Neuronal stem cell (in vitro differentiated cells): Measurements from ENCODE around the gene MLLT3.

Experiments used
- DNase-seq: peaks from one replicate; pipeline ENCODE4 v3.0.0-alpha.2; 2013; ENCODE audit warnings: low spot score
- H2AFZ ChIP-seq: one replicate; pipeline ENCODE4 v1.6.1; 2013; ENCODE audit warnings: mild to moderate bottlenecking, low read length, inconsistent platforms
- H2AK5ac ChIP-seq: 2 replicates; pipeline ENCODE4 v1.6.1; 2013; ENCODE audit warnings: low read depth, mild to moderate bottlenecking, inconsistent platforms, low read length, moderate library complexity, mixed read lengths
- H2BK120ac ChIP-seq: 2 replicates; pipeline ENCODE4 v1.6.1; 2013; ENCODE audit warnings: low read depth, mild to moderate bottlenecking, inconsistent platforms, low read length, moderate library complexity, mixed read lengths
- H2BK12ac ChIP-seq: one replicate; pipeline ENCODE4 v1.6.1; 2013; ENCODE audit warnings: low read length, inconsistent platforms
- H2BK15ac ChIP-seq: 2 replicates; pipeline ENCODE4 v1.6.1; 2013; ENCODE audit warnings: mild to moderate bottlenecking, low read length, inconsistent platforms, mixed read lengths
- H2BK5ac ChIP-seq: one replicate; pipeline ENCODE4 v1.6.1; 2013; ENCODE audit warnings: inconsistent platforms, mild to moderate bottlenecking, low read length, moderate library complexity
- H3K14ac ChIP-seq: one replicate; pipeline ENCODE4 v1.6.1; 2013; ENCODE audit warnings: low read length, inconsistent platforms
- H3K18ac ChIP-seq: 2 replicates; pipeline ENCODE4 v1.6.1; 2013; ENCODE audit warnings: low read length, inconsistent platforms
- H3K23ac ChIP-seq: 2 replicates; pipeline ENCODE4 v1.6.1; 2013; ENCODE audit warnings: low read depth, mild to moderate bottlenecking, mixed read lengths, low read length, inconsistent platforms; ENCODE audit not compliant: poor library complexity
- H3K27ac ChIP-seq: replicated peaks from 3 replicates; pipeline ENCODE4 v1.5.1; 2013; ENCODE audit warnings: low read length, inconsistent platforms
- H3K27me3 ChIP-seq, 3 experiments: 2 replicates each; pipeline ENCODE4 v1.6.1; 2013; ENCODE audit warnings: low read length in 3 of 3, mild to moderate bottlenecking in 2 of 3, inconsistent platforms in 1 of 3, low read depth in 1 of 3, mixed read lengths in 1 of 3, moderate library complexity in 1 of 3; ENCODE audit not compliant: control insufficient read depth in 3 of 3, insufficient read depth in 3 of 3
- H3K36me3 ChIP-seq, 2 donors: replicated peaks in 1 of 2; 2 replicates each; pipeline ENCODE4 v1.6.1; 2013; ENCODE audit warnings: low read length in 2 of 2; ENCODE audit not compliant: control insufficient read depth in 2 of 2, insufficient read depth in 2 of 2
- H3K4ac ChIP-seq: 2 replicates; pipeline ENCODE4 v1.6.1; 2013; ENCODE audit warnings: inconsistent platforms, mild to moderate bottlenecking, low read length, moderate library complexity
- H3K4me1 ChIP-seq, 2 donors: 1 replicate in 1 of 2; 2 replicates in 1 of 2; pipeline ENCODE4 v1.6.1; 2013; ENCODE audit warnings: low read length in 2 of 2, low read depth in 1 of 2; ENCODE audit not compliant: control insufficient read depth in 2 of 2, insufficient read depth in 1 of 2
- H3K4me2 ChIP-seq: one replicate; pipeline ENCODE4 v1.6.1; 2013; ENCODE audit warnings: mild to moderate bottlenecking, low read length, inconsistent platforms; ENCODE audit not compliant: insufficient read depth, poor library complexity, severe bottlenecking
- H3K4me3 ChIP-seq, 2 donors: 2 replicates each; pipeline ENCODE4 v1.5.1; 2013; ENCODE audit warnings: low read length in 2 of 2, mild to moderate bottlenecking in 2 of 2, inconsistent platforms in 1 of 2, moderate library complexity in 1 of 2
- H3K79me1 ChIP-seq: one replicate; pipeline ENCODE4 v1.6.1; 2013; ENCODE audit warnings: low read depth, mild to moderate bottlenecking, inconsistent platforms, low read length, moderate library complexity
- H3K9ac ChIP-seq: one replicate; pipeline ENCODE4 v1.6.1; 2013; ENCODE audit warnings: mild to moderate bottlenecking, low read depth, low read length, inconsistent platforms; ENCODE audit not compliant: poor library complexity
- H3K9me3 ChIP-seq, 2 donors: replicated peaks in 1 of 2; 2 replicates each; pipeline versions ENCODE3 to v1.6.1; 2013; ENCODE audit warnings: low read length in 2 of 2, mild to moderate bottlenecking in 2 of 2, inconsistent platforms in 1 of 2, low read depth in 1 of 2, mixed read lengths in 1 of 2, moderate library complexity in 1 of 2; ENCODE audit not compliant: control insufficient read depth in 2 of 2, insufficient read depth in 1 of 2
- H4K8ac ChIP-seq: one replicate; pipeline ENCODE4 v1.6.1; 2013; ENCODE audit warnings: low read depth, mild to moderate bottlenecking, inconsistent platforms, low read length, moderate library complexity
- H4K91ac ChIP-seq: one replicate; pipeline ENCODE4 v1.6.1; 2013; ENCODE audit warnings: low read length, low read depth, mild to moderate bottlenecking, inconsistent platforms; ENCODE audit not compliant: poor library complexity
- WGBS, 2 donors: extraction: QIAGEN DNeasy Blood & Tissue Kit; methylation state at CpG; one replicate each; pipeline ENCODE4 v1.1.7; 2013; ENCODE audit warnings: missing lambda C conversion rate in 2 of 2, mixed read lengths in 1 of 2; ENCODE audit not compliant: insufficient read length in 2 of 2, insufficient replicate concordance in 1 of 2; ENCODE audit errors: extremely low coverage in 2 of 2; 5-methylcytosine and 5-hydroxymethylcytosine counted together

Gene MLLT3

DNA sequence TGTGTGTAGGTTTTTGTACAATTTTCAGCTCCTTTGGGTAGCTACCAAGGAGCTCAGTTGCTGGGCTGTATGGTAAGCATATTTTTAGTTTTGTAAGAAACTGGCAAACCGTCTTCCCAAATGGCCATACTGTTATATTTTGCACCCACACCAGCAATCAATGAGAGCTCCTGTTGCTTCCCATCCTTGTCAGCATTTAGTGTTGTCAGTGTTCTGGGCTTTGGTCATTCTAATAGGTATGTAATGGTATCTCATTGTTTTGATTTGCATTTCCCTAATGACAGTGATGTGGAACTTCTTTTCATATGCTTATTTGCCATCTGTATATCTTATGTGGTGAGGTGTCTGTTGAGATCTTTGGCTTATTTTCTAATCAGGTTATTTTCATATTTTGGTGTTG is 320.1 kb downstream of the MLLT3 start:
- Histone ChIP-seq H2AK5ac (no peak overlapping the region), H3K9ac (no peak overlapping the region), H2BK12ac (no peak overlapping the region), H2AFZ (no peak overlapping the region), H3K4me2 (no peak overlapping the region), H3K36me3 (no peaks in the 10 kb centered on the region), H4K91ac (no peak overlapping the region), H2BK5ac (no peak overlapping the region), H3K79me1 (no peaks in the 10 kb centered on the region), H3K14ac (no peak overlapping the region), H3K9me3 (peaks cover 0 to 7% of the 10 kb centered on the region in 2 donors), H2BK15ac (no peak overlapping the region), H3K4me1 (peaks cover 0 to 6% of the 10 kb centered on the region in 2 donors), H3K18ac (no peak overlapping the region), H3K4me3 (no peak overlapping the region), H3K23ac (no peak overlapping the region), H2BK120ac (no peak overlapping the region), H3K4ac (no peak overlapping the region), H3K27ac (no peak overlapping the region), H4K8ac (no peak overlapping the region), H3K27me3 (no peaks in the 10 kb centered on the region)
- no CpG with 5 or more reads among the region's 1 CpG for WGBS, 2 donors
- no peak for DNase-seq

GRCh38 chr9:20300430-20301115 is 321.7 kb downstream of the MLLT3 start:
- H3K4ac ChIP-seq, result no peak overlapping the region
- H3K14ac ChIP-seq, result no peak overlapping the region
- no peak for DNase-seq
- H4K91ac ChIP-seq, result no peak overlapping the region
- no peak overlapping the region for H3K27ac ChIP-seq
- H2BK15ac ChIP-seq, result no peak overlapping the region
- no peaks in the 10 kb centered on the region for H3K79me1 ChIP-seq
- H3K4me1 ChIP-seq, result peaks cover 0 to 6% of the 10 kb centered on the region in 2 donors
- no peaks in the 10 kb centered on the region for H3K36me3 ChIP-seq
- no peak overlapping the region for H3K18ac ChIP-seq
- no peak overlapping the region for H2AK5ac ChIP-seq
- H2AFZ ChIP-seq, result no peak overlapping the region
- no peak overlapping the region for H2BK120ac ChIP-seq
- H3K9me3 ChIP-seq, result peaks cover 0 to 7% of the 10 kb centered on the region in 2 donors
- no peak overlapping the region for H3K23ac ChIP-seq
- H2BK5ac ChIP-seq, result no peak overlapping the region
- no peak overlapping the region for H4K8ac ChIP-seq
- H3K9ac ChIP-seq, result no peak overlapping the region
- no CpG with 5 or more reads among the region's 2 CpGs for WGBS, 2 donors
- no peak overlapping the region for H3K4me3 ChIP-seq
- no peaks in the 10 kb centered on the region for H3K27me3 ChIP-seq
- H2BK12ac ChIP-seq, result no peak overlapping the region
- no peak overlapping the region for H3K4me2 ChIP-seq

GRCh38 chr9:20297646-20298084 is 324.6 kb downstream of the MLLT3 start:
- H3K9ac ChIP-seq, result no peak overlapping the region
- H3K27ac ChIP-seq, result no peak overlapping the region
- no peak overlapping the region for H2AFZ ChIP-seq
- DNase-seq, result no peak
- H2BK12ac ChIP-seq, result no peak overlapping the region
- peak overlapping the region; percentile 12 for H2AK5ac ChIP-seq
- no CpG with 5 or more reads among the region's 6 CpGs for WGBS, 2 donors
- H3K4me1 ChIP-seq, result peaks cover 0 to 7% of the 10 kb centered on the region in 2 donors
- no peak overlapping the region for H2BK120ac ChIP-seq
- no peak overlapping the region for H3K23ac ChIP-seq
- H3K14ac ChIP-seq, result no peak overlapping the region
- H3K4me2 ChIP-seq, result no peak overlapping the region
- H4K91ac ChIP-seq, result no peak overlapping the region
- peak overlapping the region; percentile 16 for H3K18ac ChIP-seq
- no peak overlapping the region for H2BK5ac ChIP-seq
- H3K36me3 ChIP-seq, result no peaks in the 10 kb centered on the region
- H3K27me3 ChIP-seq, result no peaks in the 10 kb centered on the region
- no peak overlapping the region for H3K4ac ChIP-seq
- no peak overlapping the region for H2BK15ac ChIP-seq
- H3K4me3 ChIP-seq, result no peak overlapping the region
- H4K8ac ChIP-seq, result no peak overlapping the region
- H3K79me1 ChIP-seq, result no peaks in the 10 kb centered on the region
- peaks cover 0 to 7% of the 10 kb centered on the region in 2 donors for H3K9me3 ChIP-seq

GRCh38 chr9:20295555-20295954 is 326.7 kb downstream of the MLLT3 start:
- no peak overlapping the region for H3K4ac ChIP-seq
- no peak for DNase-seq
- H3K9ac ChIP-seq, result no peak overlapping the region
- no peak overlapping the region for H4K91ac ChIP-seq
- H2BK5ac ChIP-seq, result no peak overlapping the region
- H2AFZ ChIP-seq, result no peak overlapping the region
- H3K4me2 ChIP-seq, result no peak overlapping the region
- H3K36me3 ChIP-seq, result no peaks in the 10 kb centered on the region
- no CpG with 5 or more reads among the region's 1 CpG for WGBS, 2 donors
- H3K27ac ChIP-seq, result no peak overlapping the region
- no peaks in the 10 kb centered on the region for H3K27me3 ChIP-seq
- H2AK5ac ChIP-seq, result no peak overlapping the region
- no peak overlapping the region for H3K4me3 ChIP-seq
- H3K14ac ChIP-seq, result no peak overlapping the region
- H3K23ac ChIP-seq, result no peak overlapping the region
- H2BK120ac ChIP-seq, result no peak overlapping the region
- H4K8ac ChIP-seq, result no peak overlapping the region
- no peak overlapping the region for H3K18ac ChIP-seq
- no peaks in the 10 kb centered on the region for H3K79me1 ChIP-seq
- no peak overlapping the region for H2BK12ac ChIP-seq
- no peaks in the 10 kb centered on the region for H3K9me3 ChIP-seq
- H3K4me1 ChIP-seq, result peaks cover 0 to 3% of the 10 kb centered on the region in 2 donors
- H2BK15ac ChIP-seq, result no peak overlapping the region
